Measurements from ENCODE around the gene POLR2E.
A peak's percentile ranks its signal among the peaks of the same experiment; 100 is the strongest.

DNA sequence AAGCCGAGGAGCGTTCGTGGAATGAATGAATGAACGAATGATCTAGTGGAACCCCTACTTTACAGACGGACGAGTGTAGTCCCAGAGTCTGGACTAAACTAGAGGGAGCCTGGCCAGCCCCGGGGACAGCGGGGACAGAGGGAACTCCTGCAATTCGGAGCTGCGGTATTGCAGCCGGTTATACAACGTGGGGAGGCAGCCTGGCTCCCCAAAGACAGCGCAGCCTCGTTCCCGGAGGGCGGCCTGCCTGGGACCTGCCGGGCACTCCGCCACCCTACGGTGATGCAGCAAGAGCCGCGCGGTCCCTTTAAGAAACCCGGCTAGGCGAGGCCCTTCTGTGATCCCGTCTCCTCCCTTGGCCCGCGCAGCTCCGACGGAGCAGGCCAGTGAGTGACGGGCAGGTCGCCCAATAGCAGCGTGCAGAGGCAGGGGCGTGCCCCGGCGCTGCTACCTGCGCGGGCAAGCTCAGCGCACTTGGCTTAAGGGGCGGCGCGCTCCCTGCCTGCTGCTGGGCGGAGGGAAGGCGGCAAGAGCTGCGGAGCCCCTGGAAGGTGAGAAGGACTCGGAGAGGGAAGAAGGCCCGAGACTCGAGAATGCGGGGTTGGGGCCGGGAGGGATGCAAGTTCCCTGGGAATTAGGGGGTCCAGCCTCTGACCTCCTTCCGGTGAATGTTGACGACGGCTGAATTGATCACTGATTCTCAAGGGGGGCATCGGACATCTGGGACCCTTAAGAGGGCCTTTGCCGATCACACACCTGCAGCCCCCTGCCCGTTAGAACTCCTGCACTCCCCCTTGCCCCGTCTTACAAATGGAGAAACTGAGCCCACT, 55.3 kb downstream of the POLR2E start, which contains the start of gene ABCA7:
- TF ChIP-seq JUND (IDR thresholded peaks at IDR 0.05; ENCODE audit: low read length) = no peak
- no peak for TF ChIP-seq TAF1 (IDR thresholded peaks at IDR 0.05; ENCODE audit: low read depth, low read length)
- TF ChIP-seq PHF8 (conservative IDR thresholded peaks at IDR 0.05; ENCODE audit: low read depth, low read length) = no peak
- TF ChIP-seq CEBPB (IDR thresholded peaks at IDR 0.05; ENCODE audit: low read depth, low read length) = no peak
- TF ChIP-seq ZNF274 (IDR thresholded peaks at IDR 0.05; ENCODE audit: borderline replicate concordance, extremely low read depth, low read length) = no peak
- TF ChIP-seq, protein P1, sequence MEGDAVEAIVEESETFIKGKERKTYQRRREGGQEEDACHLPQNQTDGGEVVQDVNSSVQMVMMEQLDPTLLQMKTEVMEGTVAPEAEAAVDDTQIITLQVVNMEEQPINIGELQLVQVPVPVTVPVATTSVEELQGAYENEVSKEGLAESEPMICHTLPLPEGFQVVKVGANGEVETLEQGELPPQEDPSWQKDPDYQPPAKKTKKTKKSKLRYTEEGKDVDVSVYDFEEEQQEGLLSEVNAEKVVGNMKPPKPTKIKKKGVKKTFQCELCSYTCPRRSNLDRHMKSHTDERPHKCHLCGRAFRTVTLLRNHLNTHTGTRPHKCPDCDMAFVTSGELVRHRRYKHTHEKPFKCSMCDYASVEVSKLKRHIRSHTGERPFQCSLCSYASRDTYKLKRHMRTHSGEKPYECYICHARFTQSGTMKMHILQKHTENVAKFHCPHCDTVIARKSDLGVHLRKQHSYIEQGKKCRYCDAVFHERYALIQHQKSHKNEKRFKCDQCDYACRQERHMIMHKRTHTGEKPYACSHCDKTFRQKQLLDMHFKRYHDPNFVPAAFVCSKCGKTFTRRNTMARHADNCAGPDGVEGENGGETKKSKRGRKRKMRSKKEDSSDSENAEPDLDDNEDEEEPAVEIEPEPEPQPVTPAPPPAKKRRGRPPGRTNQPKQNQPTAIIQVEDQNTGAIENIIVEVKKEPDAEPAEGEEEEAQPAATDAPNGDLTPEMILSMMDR (IDR thresholded peaks at IDR 0.05; ENCODE audit: control extremely low read depth in 1 of 3, insufficient read depth in 1 of 3, low read depth in 1 of 3, low read length in 3 of 3) = no peak
- no peak for TF ChIP-seq GTF2F1 (IDR thresholded peaks at IDR 0.05; ENCODE audit: borderline replicate concordance, low read depth, low read length)
- TF ChIP-seq, protein P2, sequence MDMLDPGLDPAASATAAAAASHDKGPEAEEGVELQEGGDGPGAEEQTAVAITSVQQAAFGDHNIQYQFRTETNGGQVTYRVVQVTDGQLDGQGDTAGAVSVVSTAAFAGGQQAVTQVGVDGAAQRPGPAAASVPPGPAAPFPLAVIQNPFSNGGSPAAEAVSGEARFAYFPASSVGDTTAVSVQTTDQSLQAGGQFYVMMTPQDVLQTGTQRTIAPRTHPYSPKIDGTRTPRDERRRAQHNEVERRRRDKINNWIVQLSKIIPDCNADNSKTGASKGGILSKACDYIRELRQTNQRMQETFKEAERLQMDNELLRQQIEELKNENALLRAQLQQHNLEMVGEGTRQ (IDR thresholded peaks at IDR 0.05; ENCODE audit: low read length) = peak; percentile 24; the same call in 1 of the 2 replicates
- TF ChIP-seq CHD2 (IDR thresholded peaks at IDR 0.05; ENCODE audit: low read length) = peak; percentile 90
- TF ChIP-seq SIRT6 (IDR thresholded peaks at IDR 0.05; ENCODE audit: low read length) = no peak
- TF ChIP-seq SIN3A (conservative IDR thresholded peaks at IDR 0.05 in 1 of 2, IDR thresholded peaks at IDR 0.05 in 1 of 2; ENCODE audit: low read depth in 1 of 2, low read length in 2 of 2) = peak; percentile 22 to 70; a peak in 2 of 4 replicates
